SH-SY5Y (cell line): ENCODE results near the gene HMGCR.

Experiments
- GATA2 ChIP-seq: IDR thresholded peaks from 2 replicates; pipeline ENCODE4 v1.6.1; 2011; ENCODE audit warnings: mild to moderate bottlenecking, low read depth, low read length
- GATA3 ChIP-seq: IDR thresholded peaks from 2 replicates; pipeline ENCODE4 v1.6.1; 2011; ENCODE audit warnings: low read depth, mild to moderate bottlenecking, low read length, moderate library complexity

The HMGCR gene

DNA sequence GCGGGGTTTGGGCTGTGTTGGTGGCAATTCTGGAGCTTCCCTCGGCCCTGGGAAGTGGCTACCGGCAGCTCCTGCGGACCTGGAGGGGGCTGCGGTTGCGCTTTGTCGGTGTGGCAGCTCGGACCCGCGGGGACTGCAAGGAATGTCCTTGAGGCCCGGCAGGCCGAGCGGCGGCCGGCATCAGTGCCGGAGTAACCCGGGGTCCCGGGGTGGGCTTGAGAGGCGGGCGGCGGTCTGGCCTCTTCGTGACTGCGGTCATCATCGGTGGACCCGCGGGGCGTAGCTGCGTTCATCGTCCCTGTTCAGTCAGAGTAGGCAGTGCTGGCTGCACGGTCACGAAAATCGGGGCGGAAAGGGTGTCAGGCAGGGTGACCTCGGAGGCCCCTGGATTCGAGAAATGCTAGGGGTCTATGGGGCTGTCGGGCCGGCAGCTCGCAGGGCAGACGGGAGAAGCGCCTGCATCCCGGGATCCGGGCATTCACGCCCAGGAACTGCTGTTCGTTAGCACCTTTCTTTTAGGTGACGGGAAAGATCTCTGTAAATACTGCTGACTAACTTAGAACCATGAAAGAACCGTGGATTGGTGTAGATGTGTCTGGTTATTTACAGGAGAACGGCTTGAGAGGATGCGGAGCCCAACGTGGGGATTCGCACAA lies 474 bp downstream of the HMGCR start:
- TF ChIP-seq GATA3 (no peak), GATA2 (no peak)

DNA sequence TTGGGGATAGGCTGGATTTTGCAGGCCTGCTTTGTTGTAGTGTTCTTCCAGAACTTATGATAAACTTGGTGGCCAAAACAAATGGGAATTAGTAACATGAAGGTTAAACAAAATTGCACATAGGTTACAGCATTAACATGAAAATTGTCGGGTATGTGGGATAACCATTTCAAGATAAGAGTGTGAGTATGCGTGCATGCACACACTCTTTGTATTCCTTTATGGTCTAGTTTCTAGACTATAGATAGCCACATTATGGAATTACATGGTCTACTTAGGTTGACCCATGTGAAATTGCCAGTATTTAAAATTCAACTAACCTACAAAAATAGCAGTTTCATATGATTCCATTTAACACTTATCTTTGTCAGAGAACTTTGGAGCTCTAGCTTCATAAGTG lies 1.4 kb downstream of the HMGCR start:
- TF ChIP-seq GATA2 (no peak), GATA3 (no peak)

DNA sequence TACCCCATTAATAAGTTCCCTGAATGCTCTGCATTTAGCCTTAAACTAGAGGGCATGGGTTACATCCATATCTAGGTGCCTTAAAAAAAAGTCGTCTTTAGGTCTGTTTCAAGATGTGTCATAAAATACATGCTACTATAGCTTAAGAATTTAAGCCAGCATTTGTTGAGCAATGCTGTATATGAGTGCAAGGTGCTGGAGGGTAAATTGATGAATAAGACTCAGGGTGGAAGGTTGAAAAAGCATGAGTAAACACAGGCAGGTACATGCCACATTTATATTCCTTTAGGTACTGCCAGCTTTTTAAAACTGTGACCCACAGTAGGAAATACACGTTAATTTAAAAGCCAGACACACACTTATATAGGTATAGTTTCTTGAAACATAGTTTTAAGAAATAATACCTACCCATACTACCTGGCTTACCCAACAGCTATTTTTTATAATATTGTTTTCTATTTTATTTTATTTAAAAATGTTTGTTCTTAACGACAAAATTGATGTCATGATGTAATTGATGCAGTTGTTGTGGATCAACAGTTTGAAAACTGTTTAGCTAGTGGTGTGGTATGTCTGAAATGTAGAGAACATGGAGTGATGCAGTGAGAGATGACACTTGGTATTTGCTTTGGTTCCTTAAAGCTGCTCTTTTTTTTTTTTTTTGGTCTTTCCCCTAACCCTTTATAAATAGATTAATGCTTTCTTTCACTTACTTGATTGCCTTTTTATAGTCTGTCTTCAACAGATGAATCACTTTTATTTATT lies 3.9 kb downstream of the HMGCR start:
- TF ChIP-seq GATA3 = no peak
- TF ChIP-seq GATA2 = no peak

DNA sequence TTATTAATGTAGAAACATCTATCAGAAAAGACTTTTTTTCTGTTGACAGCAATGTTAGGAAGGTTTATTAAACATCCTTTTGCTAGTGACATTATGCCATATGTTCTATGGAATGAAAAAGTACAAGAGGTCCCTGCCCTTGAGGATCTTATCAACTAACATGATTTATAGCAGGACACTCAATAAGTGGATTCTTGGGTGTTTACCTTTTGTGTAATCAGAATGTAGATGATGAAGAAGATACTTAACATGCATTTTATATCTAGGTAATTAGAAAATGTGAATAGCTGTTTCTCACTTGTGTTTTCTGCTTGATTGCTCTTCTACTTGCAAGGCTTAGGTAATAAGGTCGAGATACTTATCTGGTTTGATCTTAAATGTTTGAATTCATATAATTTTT lies 4.9 kb downstream of the HMGCR start:
- TF ChIP-seq GATA3 (peak; percentile 38; the same call in 1 of the 2 replicates), GATA2 (no peak)

DNA sequence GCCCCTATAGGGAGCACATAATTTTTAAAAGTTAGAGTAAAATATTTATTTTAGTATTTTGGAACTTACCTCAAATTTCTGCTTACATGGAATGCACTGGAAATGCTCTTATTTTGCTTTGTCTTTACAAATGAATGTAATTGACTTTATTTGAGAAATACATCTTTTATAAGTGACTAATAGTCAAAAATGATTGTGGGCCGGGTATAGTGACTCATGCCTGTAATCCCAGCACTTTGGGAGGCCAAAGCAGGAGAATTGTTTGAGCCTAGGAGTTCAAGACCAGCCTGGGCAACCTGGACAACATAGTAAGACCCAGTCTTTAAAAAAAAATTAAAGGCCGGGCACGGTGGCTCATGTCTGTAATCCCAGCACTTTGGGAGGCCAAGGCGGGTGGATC lies 5.8 kb downstream of the HMGCR start:
- TF ChIP-seq GATA2 (no peak), GATA3 (no peak)

DNA sequence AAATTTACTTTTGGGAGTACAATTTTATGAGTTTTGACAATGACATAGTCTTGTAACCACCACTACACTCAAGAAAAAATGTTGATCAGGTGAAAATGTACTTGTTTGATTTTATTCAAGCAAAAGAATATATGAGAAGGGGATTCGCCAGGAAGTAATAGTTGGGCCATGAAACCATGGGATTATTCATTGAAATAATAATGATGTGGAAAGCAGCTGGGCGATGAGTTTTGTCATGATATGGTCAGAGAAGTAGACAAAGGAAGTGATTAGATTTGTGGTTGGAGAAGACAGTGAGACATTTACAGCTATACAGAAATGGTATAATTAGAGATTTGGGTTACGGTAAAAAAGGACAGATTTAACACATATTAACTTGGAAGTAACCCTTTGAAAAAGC lies 11.2 kb downstream of the HMGCR start:
- no peak for TF ChIP-seq GATA2
- TF ChIP-seq GATA3 = no peak

DNA sequence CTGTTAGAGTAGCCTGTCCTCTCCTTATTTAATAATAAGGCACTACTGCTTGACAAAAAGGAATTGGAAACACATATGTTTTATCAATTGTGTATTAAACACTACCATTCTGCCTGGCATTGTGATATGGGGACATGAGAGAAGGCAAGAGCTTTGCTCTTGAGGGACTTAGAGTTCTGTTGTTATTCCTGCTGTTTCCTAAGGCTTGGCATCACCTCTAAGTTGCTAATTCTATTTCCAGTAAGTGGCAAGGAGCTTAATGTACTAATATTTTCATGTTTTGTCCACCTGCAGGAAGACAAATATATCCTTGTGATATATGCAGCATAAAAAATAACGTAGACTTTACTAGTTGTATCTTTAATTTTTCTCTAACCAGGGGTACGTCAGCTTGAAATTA lies 12.6 kb downstream of the HMGCR start:
- TF ChIP-seq GATA2 (no peak), GATA3 (no peak)

DNA sequence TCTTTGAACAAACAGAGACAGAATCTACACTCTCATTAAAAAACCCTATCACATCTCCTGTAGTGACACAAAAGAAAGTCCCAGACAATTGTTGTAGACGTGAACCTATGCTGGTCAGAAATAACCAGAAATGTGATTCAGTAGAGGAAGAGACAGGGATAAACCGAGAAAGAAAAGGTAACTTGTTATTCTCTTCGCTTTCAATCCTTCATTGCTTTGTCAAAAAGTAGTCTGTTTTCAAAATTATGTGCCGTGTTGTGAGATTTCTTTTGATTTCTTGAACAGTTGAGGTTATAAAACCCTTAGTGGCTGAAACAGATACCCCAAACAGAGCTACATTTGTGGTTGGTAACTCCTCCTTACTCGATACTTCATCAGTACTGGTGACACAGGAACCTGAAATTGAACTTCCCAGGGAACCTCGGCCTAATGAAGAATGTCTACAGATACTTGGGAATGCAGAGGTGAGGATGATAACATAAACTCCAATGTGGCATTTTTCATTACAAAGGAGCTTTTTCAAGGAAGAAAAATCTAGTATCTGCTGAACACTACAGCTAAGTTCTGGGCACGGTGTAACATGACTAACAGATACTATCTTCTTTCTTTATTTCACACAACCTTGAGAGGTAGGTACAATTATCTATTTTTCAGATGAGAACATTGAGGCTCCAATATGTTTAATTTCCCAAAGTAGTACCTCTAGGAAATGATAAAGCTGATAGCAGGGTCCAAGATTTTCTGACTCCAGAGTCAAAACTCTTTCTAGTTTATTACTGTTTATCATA lies 14.3 kb downstream of the HMGCR start:
- TF ChIP-seq GATA3 = no peak

DNA sequence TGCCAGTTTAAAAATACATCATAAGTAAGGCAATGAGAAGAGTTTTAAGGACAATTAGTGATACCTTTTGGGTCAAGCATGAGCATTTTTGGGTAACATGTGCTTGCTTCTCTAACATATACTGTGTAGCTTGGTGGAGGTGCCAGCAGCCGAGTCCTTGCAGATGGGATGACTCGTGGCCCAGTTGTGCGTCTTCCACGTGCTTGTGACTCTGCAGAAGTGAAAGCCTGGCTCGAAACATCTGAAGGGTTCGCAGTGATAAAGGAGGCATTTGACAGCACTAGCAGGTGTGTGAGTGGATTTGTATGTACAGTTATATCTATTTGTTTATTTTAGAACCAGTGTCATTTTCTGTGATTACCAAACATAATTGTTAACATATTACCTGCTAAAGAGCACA lies 18.2 kb downstream of the HMGCR start:
- TF ChIP-seq GATA2 (no peak), GATA3 (no peak)

DNA sequence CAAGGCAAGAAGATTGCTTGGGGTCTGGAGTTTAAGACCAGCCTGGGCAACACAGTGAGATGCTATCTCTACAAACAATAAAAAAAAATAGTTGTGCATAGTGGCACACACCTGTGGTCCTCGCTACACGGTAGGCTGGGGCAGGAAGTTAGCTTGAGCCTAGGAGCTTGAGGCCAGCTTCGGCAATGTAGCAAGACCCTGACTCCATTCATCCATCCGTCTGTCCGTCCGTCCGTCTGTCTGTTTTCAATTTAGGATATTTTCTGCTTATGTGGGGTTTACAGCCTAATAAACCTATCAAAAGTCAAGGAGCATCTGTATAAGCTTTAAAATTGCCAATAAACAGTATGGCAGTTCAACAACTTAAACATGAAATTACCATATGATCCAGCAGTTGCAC lies 19.7 kb downstream of the HMGCR start:
- TF ChIP-seq GATA3 (no peak), GATA2 (no peak)

DNA sequence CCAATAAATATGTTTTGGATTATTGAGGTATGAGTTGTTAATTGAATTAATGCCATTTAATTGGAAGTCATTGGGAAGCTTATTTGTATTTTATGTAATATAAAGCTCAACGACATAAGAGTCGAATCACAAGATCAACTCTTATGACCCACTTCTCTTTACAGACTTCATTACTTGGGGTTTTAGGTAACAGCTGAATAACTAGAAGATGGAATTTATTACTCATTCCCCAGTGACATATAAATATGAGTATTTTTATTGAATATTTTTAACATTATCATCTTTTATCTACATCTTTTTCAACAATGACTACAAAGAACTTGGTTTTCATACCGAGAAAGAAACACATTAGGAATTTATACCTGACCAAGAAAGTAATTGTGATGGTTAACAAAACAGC lies 21.1 kb downstream of the HMGCR start:
- no peak for TF ChIP-seq GATA3
- no peak for TF ChIP-seq GATA2

DNA sequence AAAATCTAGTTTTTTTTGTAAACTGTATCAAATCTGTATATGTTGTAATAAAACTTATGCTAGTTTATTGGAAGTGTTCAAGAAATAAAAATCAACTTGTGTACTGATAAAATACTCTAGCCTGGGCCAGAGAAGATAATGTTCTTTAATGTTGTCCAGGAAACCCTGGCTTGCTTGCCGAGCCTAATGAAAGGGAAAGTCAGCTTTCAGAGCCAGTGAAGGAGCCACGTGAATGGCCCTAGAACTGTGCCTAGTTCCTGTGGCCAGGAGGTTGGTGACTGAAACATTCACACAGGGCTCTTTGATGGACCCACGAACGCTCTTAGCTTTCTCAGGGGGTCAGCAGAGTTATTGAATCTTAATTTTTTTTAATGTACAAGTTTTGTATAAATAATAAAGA lies 24.3 kb downstream of the HMGCR start:
- TF ChIP-seq GATA2 (no peak), GATA3 (no peak)

DNA sequence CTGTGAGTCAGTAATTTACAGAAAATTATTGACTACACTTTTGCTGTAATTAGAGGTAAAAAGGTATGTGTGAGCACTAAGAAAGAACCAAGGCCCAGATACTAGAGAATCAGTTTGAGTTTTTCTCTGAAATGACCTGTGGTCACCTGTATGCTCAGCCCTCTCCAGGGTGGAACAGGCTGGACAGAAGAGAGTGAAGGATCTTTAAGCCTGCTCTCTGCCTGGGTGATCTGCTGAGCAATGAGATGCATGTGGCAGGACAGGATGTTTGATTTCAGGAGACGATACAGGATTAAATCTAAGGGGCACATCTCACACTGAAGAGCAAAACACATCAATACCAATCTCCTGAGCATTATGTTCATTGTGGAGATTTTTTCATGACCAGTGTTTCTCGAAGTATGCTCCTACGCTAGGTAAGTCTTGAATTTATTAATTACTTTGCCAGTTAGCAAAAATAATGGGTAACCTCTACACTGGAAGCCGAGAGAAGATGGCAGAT lies 25.5 kb downstream of the HMGCR start:
- TF ChIP-seq GATA2 = no peak
- TF ChIP-seq GATA3 = no peak

DNA sequence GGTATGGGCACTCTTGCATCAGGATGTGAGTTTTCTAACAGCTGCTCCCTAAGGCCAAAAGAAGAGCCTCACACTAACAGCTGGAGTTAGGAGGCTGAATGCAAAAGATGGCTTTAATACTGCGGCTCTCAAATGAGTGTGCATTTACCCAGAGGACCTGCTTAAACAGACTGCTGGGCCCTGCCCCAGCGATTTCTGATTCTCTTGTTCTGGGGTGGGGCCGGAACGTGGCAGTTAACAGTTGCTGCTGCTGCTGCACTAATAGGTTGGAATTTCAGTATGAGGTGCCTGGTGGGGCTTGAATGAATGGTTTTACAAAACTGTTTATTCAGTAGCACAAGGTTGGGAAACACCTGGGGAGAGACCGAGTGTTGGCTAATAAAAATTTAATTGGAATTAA lies 26.1 kb downstream of the HMGCR start:
- TF ChIP-seq GATA3 (no peak), GATA2 (no peak)
